ENCODE data around the gene PLXNB2.
"Not testable (repeated sequence)": the region's sequence is repeated elsewhere in the genome, so short reads cannot be mapped to it uniquely, and the experiment has no call there.

Gene PLXNB2

GRCh38 chr22:50323900-50324299 is 16.5 kb upstream of the PLXNB2 start:
- no peaks in the 10 kb centered on the region for H4K20me1 ChIP-seq (ENCODE audit: insufficient read depth, low read length)
- no peaks in the 10 kb centered on the region for H3K79me2 ChIP-seq (ENCODE audit: insufficient read depth, low read length)
- no peak overlapping the region for H3K27ac ChIP-seq (ENCODE audit: low read depth, low read length, poor library complexity, severe bottlenecking)
- no peaks in the 10 kb centered on the region for H3K9me3 ChIP-seq (ENCODE audit: low read length)
- H3K9ac ChIP-seq (ENCODE audit: low read length), result no peak overlapping the region
- no peaks in the 10 kb centered on the region for H3F3A ChIP-seq (ENCODE audit: insufficient read depth, low read length)
- H3K27me3 ChIP-seq (ENCODE audit: insufficient read depth, low read length), result 0 out of 2 replicates have a peak, but pooled peaks cover 3% of the 10 kb centered on the region
- TF ChIP-seq EZH2 (IDR thresholded peaks at IDR 0.05; ENCODE audit: borderline replicate concordance, low read length) (no peak), CTCF (IDR thresholded peaks at IDR 0.05; ENCODE audit: low read length) (no peak)
- no peaks in the 10 kb centered on the region for H3K36me3 ChIP-seq (ENCODE audit: insufficient read depth, low read length)
- no peak overlapping the region for H2AFZ ChIP-seq (ENCODE audit: low read length)
- no peaks in the 10 kb centered on the region for H3K9me2 ChIP-seq (ENCODE audit: low read depth, low read length)
- H3K4me2 ChIP-seq (ENCODE audit: low read length), result no peak overlapping the region
- no peak overlapping the region for H3K4me3 ChIP-seq (ENCODE audit: low read depth, low read length, poor library complexity, severe bottlenecking)
- peaks cover 14% of the 10 kb centered on the region for H3K4me1 ChIP-seq (ENCODE audit: insufficient read depth, low read length, severe bottlenecking)

- H3K4me3 ChIP-seq (ENCODE audit: low read depth, low read length, poor library complexity, severe bottlenecking); H4K20me1 ChIP-seq (ENCODE audit: insufficient read depth, low read length); H3K4me2 ChIP-seq (ENCODE audit: low read length); H2AFZ ChIP-seq (ENCODE audit: low read length); H3K27ac ChIP-seq (ENCODE audit: low read depth, low read length, poor library complexity, severe bottlenecking); H3K79me2 ChIP-seq (ENCODE audit: insufficient read depth, low read length); H3K9ac ChIP-seq (ENCODE audit: low read length); H3K36me3 ChIP-seq (ENCODE audit: insufficient read depth, low read length); H3K27me3 ChIP-seq (ENCODE audit: insufficient read depth, low read length); H3K9me2 ChIP-seq (ENCODE audit: low read depth, low read length); H3F3A ChIP-seq (ENCODE audit: insufficient read depth, low read length); H3K9me3 ChIP-seq (ENCODE audit: low read length): not testable (repeated sequence)
- peaks cover 10% of the 10 kb centered on the region for H3K4me1 ChIP-seq (ENCODE audit: insufficient read depth, low read length, severe bottlenecking)
Observed at GRCh38 chr22:50322382-50323104, 15.1 kb upstream of the PLXNB2 start.

- no peak overlapping the region for H3K9ac ChIP-seq (ENCODE audit: low read length)
- H3K4me3 ChIP-seq (ENCODE audit: low read depth, low read length, poor library complexity, severe bottlenecking), result no peak overlapping the region
- no peaks in the 10 kb centered on the region for H3K9me2 ChIP-seq (ENCODE audit: low read depth, low read length)
- no peaks in the 10 kb centered on the region for H3K79me2 ChIP-seq (ENCODE audit: insufficient read depth, low read length)
- H4K20me1 ChIP-seq (ENCODE audit: insufficient read depth, low read length), result no peaks in the 10 kb centered on the region
- H3F3A ChIP-seq (ENCODE audit: insufficient read depth, low read length), result no peaks in the 10 kb centered on the region
- TF ChIP-seq CTCF (IDR thresholded peaks at IDR 0.05; ENCODE audit: low read length) (no peak), EZH2 (IDR thresholded peaks at IDR 0.05; ENCODE audit: borderline replicate concordance, low read length) (no peak)
- H3K27ac ChIP-seq (ENCODE audit: low read depth, low read length, poor library complexity, severe bottlenecking), result no peak overlapping the region
- no peak overlapping the region for H2AFZ ChIP-seq (ENCODE audit: low read length)
- H3K36me3 ChIP-seq (ENCODE audit: insufficient read depth, low read length), result no peaks in the 10 kb centered on the region
- no peaks in the 10 kb centered on the region for H3K4me1 ChIP-seq (ENCODE audit: insufficient read depth, low read length, severe bottlenecking)
- H3K4me2 ChIP-seq (ENCODE audit: low read length), result no peak overlapping the region
- H3K9me3 ChIP-seq (ENCODE audit: low read length), result no peaks in the 10 kb centered on the region
- H3K27me3 ChIP-seq (ENCODE audit: insufficient read depth, low read length), result peaks cover 7% of the 10 kb centered on the region; the same call in 1 of the 2 replicates
Observed at GRCh38 chr22:50320671-50321325, 13.4 kb upstream of the PLXNB2 start.
